ENCODE results near the gene CABP4. TPM values are rescaled to one million over a fixed set of nuclear protein-coding genes. Genes with fewer than 3 reads are reported as not detected.

Gene CABP4
- total and polyA plus RNA-seq, 2 donors (not counting 1 experiment from before 2014, with no cell fraction given): 3.2 to 5.2 TPM

GRCh38 chr11:67463680-67464410 is 8.7 kb downstream of the CABP4 start:
- H3K9me3 Mint-ChIP-seq (ENCODE audit: insufficient read depth): no peaks in the 10 kb centered on the region
- Histone ChIP-seq H2AFZ (ENCODE audit: insufficient read depth, low read depth, low read length, poor library complexity, severe bottlenecking) (peak overlapping the region; percentile 83), H3K4me2 (replicated peaks; ENCODE audit: low read depth, low read length, poor library complexity, severe bottlenecking) (peak overlapping the region; percentile 97), H3K27ac (ENCODE audit: low read length in 2 of 2) (peak overlapping the region; percentile 82 to 94), H3K79me2 (ENCODE audit: control insufficient read depth, insufficient read depth, low read length) (peaks cover 52% of the 10 kb centered on the region), H3K36me3 (replicated peaks in 1 of 2; ENCODE audit: control extremely low read depth in 1 of 2, control insufficient read depth in 1 of 2, extremely low read depth in 1 of 2, insufficient read depth in 2 of 2, low read length in 1 of 2) (peaks cover 2 to 9% of the 10 kb centered on the region in 2 experiments), H3K27me3 (replicated peaks in 1 of 4; ENCODE audit: control extremely low read depth in 1 of 4, control insufficient read depth in 3 of 4, insufficient read depth in 4 of 4, low read length in 3 of 4) (no peaks in the 10 kb centered on the region), H3K9me3 (ENCODE audit: control extremely low read depth in 1 of 3, control insufficient read depth in 2 of 3, insufficient read depth in 1 of 3, low read length in 2 of 3) (peaks cover 0 to 12% (median 0%) of the 10 kb centered on the region in 3 donors), H3K9ac (ENCODE audit: low read length) (peak overlapping the region; percentile 91), H3K4me3 (ENCODE audit: control extremely low read depth in 1 of 5, extremely low read depth in 1 of 5, insufficient read depth in 1 of 5, low read depth in 2 of 5, low read length in 4 of 5) (peak overlapping the region in 4 of 5 experiments; percentile 38 to 78 (median 76)), H4K20me1 (ENCODE audit: control insufficient read depth, insufficient read depth, low read length, poor library complexity, severe bottlenecking) (peaks cover 10% of the 10 kb centered on the region), H3K4me1 (ENCODE audit: control insufficient read depth in 2 of 2, insufficient read depth in 2 of 2, low read length in 2 of 2) (peaks cover 59 to 93% of the 10 kb centered on the region in 2 donors)
- DNase-seq (no peak), ATAC-seq (ENCODE audit: low read depth) (no peak)
- H3K4me1 Mint-ChIP-seq: peaks cover 69% of the 10 kb centered on the region
- intact Hi-C loops (cut with micrococcal nuclease): loop anchor here (1.0 kb wide), 6 partner anchors 18 to 61 kb away; partner anchors contain the start of genes CDK2AP2, PTPRCAP and RPS6KB2
- H3K27me3 Mint-ChIP-seq: no peaks in the 10 kb centered on the region
- POLR2A ChIA-PET: interaction anchor here (0.7 to 10.4 kb wide), 7 partner anchors 14 to 61 kb away, joined by 3 to 215 read pairs (median 5); partner anchors contain the start of genes PPP1CA, PTPRCAP, RPS6KB2 and TBC1D10C
- peak overlapping the region; percentile 89 for H3K4me3 Mint-ChIP-seq
- 85% methylated on average over 17 of the region's 20 CpGs for WGBS (ENCODE audit: insufficient coverage)
- TF ChIP-seq EZH2 (IDR thresholded peaks at IDR 0.05; ENCODE audit: borderline replicate concordance, insufficient read depth, low read depth, low read length, poor library complexity, severe bottlenecking) (no peak), CTCF (IDR thresholded peaks at IDR 0.05) (no peak)
- CTCF ChIA-PET: interaction anchor here (1.0 to 1.8 kb wide), 2 partner anchors 27 to 62 kb away, joined by 3 to 8 read pairs; partner anchors contain the start of genes PPP1CA and PTPRCAP
- H3K27ac Mint-ChIP-seq: peak overlapping the region; percentile 97

Measured in B cell (primary cell).